Measurements from ENCODE around the gene MAG. TPM values are rescaled to one million over a fixed set of nuclear protein-coding genes. Genes with fewer than 3 reads are reported as not detected.
A peak's percentile ranks its signal among the peaks of the same experiment; 100 is the strongest.

Gene MAG
- polyA plus RNA-seq, 3 donors = not detected

DNA sequence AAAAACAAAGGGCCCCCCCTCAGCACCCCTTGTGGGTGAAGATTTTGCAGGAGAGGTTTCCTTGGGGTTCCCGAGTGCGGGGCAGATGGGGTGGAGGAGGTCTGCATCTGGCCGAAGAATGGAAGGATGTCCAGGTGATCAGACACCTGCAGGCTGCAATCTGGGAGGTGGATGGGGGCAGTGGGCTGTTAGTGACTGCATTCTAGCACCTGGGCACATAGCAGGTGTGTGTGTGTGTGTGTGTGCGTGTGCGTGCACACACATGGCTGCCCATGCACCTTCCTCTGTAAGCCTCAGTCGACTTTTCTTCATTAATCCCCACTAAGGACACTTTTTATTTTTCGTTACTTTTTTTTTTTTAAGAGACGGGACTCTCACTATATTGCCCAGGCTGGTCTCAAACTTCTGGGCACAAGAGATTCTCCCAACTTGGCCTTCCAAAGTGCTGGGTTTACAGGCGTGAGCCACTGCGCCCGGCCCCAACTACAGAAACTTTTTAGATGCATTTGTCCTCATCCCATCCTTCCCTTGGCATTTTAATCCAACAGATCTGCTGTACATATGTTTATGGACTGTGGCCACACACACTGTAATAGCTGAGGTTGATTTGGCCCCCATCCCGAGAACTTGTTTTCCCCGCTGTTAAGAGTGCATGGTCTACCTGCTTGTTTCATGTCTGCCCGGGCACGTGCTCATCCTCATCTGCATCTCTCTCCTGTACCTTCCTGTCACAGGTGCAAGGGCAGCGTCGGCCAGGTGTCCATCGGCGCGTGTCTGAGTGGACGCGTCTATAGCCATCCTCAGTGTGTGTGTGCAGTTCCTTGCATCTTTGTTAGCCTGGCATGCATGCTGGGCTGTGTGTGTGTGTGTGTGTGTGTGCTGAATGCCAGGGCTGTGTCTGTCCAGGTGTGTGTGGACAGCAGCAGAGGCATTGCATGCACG lies 731 bp downstream of the MAG start:
- H3K36me3 Mint-ChIP-seq = no peaks in the 10 kb centered on the region
- intact Hi-C loops (cut with micrococcal nuclease) = no loop called here

DNA sequence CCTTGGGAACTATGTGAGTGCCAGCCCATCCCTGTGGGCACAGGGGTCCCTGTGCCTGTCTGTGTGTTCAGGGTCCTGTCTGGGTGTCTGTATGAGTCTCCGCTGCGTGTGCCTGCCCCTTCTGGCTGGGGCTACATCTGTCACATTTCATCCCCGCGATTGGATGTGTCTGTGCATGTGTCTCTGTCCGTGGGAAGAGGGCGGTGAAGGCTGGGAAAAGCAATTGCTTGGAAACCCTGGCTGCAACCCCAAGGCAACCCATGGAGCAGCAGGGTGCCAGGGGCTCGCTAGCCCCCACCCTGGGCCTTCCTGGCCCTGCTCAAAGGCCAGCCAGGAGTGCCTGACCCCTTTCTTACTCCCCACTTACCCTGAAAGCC lies 1.4 kb downstream of the MAG start:
- peaks cover 13% of the 10 kb centered on the region for H3K4me1 Mint-ChIP-seq
- no peak overlapping the region for H3K27ac ChIP-seq (ENCODE audit: low read depth in 1 of 2, low read length in 2 of 2)
- no peak overlapping the region for H3K27ac Mint-ChIP-seq
- H3K27me3 Mint-ChIP-seq (ENCODE audit: low read depth in 3 of 3) = peaks cover 10 to 17% (median 15%) of the 10 kb centered on the region in 3 donors
- H3K9me3 ChIP-seq (replicated peaks in 1 of 2; ENCODE audit: control insufficient read depth in 1 of 2, insufficient read depth in 1 of 2, low read length in 2 of 2) = no peaks in the 10 kb centered on the region
- no peak for DNase-seq
- WGBS (ENCODE audit: insufficient coverage) = 83% methylated on average over 7 of the region's 7 CpGs
- H3K4me3 ChIP-seq (replicated peaks in 1 of 3; ENCODE audit: low read depth in 2 of 3, low read length in 3 of 3) = no peak overlapping the region
- H2AFZ ChIP-seq (ENCODE audit: insufficient read depth, low read depth, low read length, poor library complexity, severe bottlenecking) = no peak overlapping the region
- H3K36me3 ChIP-seq (replicated peaks in 1 of 2; ENCODE audit: control insufficient read depth in 1 of 2, insufficient read depth in 2 of 2, low read length in 2 of 2) = no peaks in the 10 kb centered on the region
- no peaks in the 10 kb centered on the region for H4K20me1 ChIP-seq (ENCODE audit: insufficient read depth, low read length)
- no peaks in the 10 kb centered on the region for H3K36me3 Mint-ChIP-seq
- TF ChIP-seq, protein P1, sequence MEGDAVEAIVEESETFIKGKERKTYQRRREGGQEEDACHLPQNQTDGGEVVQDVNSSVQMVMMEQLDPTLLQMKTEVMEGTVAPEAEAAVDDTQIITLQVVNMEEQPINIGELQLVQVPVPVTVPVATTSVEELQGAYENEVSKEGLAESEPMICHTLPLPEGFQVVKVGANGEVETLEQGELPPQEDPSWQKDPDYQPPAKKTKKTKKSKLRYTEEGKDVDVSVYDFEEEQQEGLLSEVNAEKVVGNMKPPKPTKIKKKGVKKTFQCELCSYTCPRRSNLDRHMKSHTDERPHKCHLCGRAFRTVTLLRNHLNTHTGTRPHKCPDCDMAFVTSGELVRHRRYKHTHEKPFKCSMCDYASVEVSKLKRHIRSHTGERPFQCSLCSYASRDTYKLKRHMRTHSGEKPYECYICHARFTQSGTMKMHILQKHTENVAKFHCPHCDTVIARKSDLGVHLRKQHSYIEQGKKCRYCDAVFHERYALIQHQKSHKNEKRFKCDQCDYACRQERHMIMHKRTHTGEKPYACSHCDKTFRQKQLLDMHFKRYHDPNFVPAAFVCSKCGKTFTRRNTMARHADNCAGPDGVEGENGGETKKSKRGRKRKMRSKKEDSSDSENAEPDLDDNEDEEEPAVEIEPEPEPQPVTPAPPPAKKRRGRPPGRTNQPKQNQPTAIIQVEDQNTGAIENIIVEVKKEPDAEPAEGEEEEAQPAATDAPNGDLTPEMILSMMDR (IDR thresholded peaks at IDR 0.05) = no peak
- H3K79me2 ChIP-seq (ENCODE audit: insufficient read depth, low read length) = no peaks in the 10 kb centered on the region
- H3K4me2 ChIP-seq (replicated peaks; ENCODE audit: extremely low read depth, low read length, poor library complexity, severe bottlenecking) = no peak overlapping the region
- H3K9ac ChIP-seq (ENCODE audit: insufficient read depth, low read length, poor library complexity, severe bottlenecking) = no peak overlapping the region
- peaks cover 12 to 13% of the 10 kb centered on the region in 2 donors for H3K4me1 ChIP-seq (ENCODE audit: control insufficient read depth in 1 of 2, insufficient read depth in 2 of 2, low read length in 2 of 2)
- H3K4me3 Mint-ChIP-seq = no peak overlapping the region
- intact Hi-C loops (cut with micrococcal nuclease) = no loop called here
- peaks cover 0 to 7% of the 10 kb centered on the region in 2 donors for H3K27me3 ChIP-seq (ENCODE audit: control insufficient read depth in 2 of 2, insufficient read depth in 2 of 2, low read length in 2 of 2)
- H3K9me3 Mint-ChIP-seq = peaks cover 0 to 2% (median 0%) of the 10 kb centered on the region in 7 donors

More for the DNA sequence above, 731 bp downstream of the MAG start:
- TF ChIP-seq, protein P1 (IDR thresholded peaks at IDR 0.05) = no peak
- H3K4me3 Mint-ChIP-seq = no peak overlapping the region
- Histone ChIP-seq H3K4me3 (replicated peaks in 1 of 3; ENCODE audit: low read depth in 2 of 3, low read length in 3 of 3) (no peak overlapping the region), H3K36me3 (replicated peaks in 1 of 2; ENCODE audit: control insufficient read depth in 1 of 2, insufficient read depth in 2 of 2, low read length in 2 of 2) (no peaks in the 10 kb centered on the region), H3K27me3 (ENCODE audit: control insufficient read depth in 2 of 2, insufficient read depth in 2 of 2, low read length in 2 of 2) (peaks cover 0 to 7% of the 10 kb centered on the region in 2 donors), H3K9ac (ENCODE audit: insufficient read depth, low read length, poor library complexity, severe bottlenecking) (no peak overlapping the region), H3K79me2 (ENCODE audit: insufficient read depth, low read length) (no peaks in the 10 kb centered on the region), H4K20me1 (ENCODE audit: insufficient read depth, low read length) (no peaks in the 10 kb centered on the region), H3K4me1 (ENCODE audit: control insufficient read depth in 1 of 2, insufficient read depth in 2 of 2, low read length in 2 of 2) (peaks cover 12 to 13% of the 10 kb centered on the region in 2 donors), H2AFZ (ENCODE audit: insufficient read depth, low read depth, low read length, poor library complexity, severe bottlenecking) (no peak overlapping the region), H3K27ac (ENCODE audit: low read depth in 1 of 2, low read length in 2 of 2) (no peak overlapping the region), H3K9me3 (replicated peaks in 1 of 2; ENCODE audit: control insufficient read depth in 1 of 2, insufficient read depth in 1 of 2, low read length in 2 of 2) (no peaks in the 10 kb centered on the region), H3K4me2 (replicated peaks; ENCODE audit: extremely low read depth, low read length, poor library complexity, severe bottlenecking) (no peak overlapping the region)
- H3K4me1 Mint-ChIP-seq = peaks cover 13% of the 10 kb centered on the region
- H3K27me3 Mint-ChIP-seq (ENCODE audit: low read depth in 3 of 3) = peaks cover 13 to 17% (median 15%) of the 10 kb centered on the region in 3 donors
- WGBS (ENCODE audit: insufficient coverage) = 93% methylated on average over 16 of the region's 23 CpGs
- peak overlapping the region in 1 of 7 donors; percentile 4 for H3K27ac Mint-ChIP-seq
- peaks cover 0 to 2% (median 0%) of the 10 kb centered on the region in 7 donors for H3K9me3 Mint-ChIP-seq
- no peak for DNase-seq

Measured in CD14-positive monocyte (primary cell).